GM23248 (cell line): ENCODE measurements around the gene CYB561A3. TPM values are rescaled to one million over a fixed set of nuclear protein-coding genes. Genes with fewer than 3 reads are reported as not detected.

ENCODE experiments used
- DNase-seq: peaks from one replicate; pipeline ENCODE4 v3.0.0-alpha.2; 2015
- H2AFZ ChIP-seq: fragments of 200-600 bp; sonication (generic); 2 replicates; pipeline ENCODE4 v1.6.1; 2016; ENCODE audit warnings: antibody characterized with exemption
- H3F3A ChIP-seq: fragments of 200-600 bp; sonication (generic); 2 replicates; pipeline ENCODE4 v1.6.1; 2016; ENCODE audit warnings: mild to moderate bottlenecking, antibody characterized with exemption, mixed run types; ENCODE audit not compliant: insufficient read depth
- H3K27ac ChIP-seq: fragments of 200-600 bp; sonication (generic); 2 replicates; pipeline ENCODE4 v1.5.1; 2016; ENCODE audit warnings: mild to moderate bottlenecking
- H3K27me3 ChIP-seq: fragments of 200-600 bp; sonication (generic); replicated peaks from 2 replicates; pipeline ENCODE4 v1.6.1; 2016; ENCODE audit warnings: mild to moderate bottlenecking; ENCODE audit not compliant: insufficient read depth
- H3K36me3 ChIP-seq: fragments of 200-600 bp; sonication (generic); 2 replicates; pipeline ENCODE4 v1.6.1; 2016; ENCODE audit warnings: low read depth, mild to moderate bottlenecking
- H3K4me1 ChIP-seq: fragments of 200-600 bp; sonication (generic); 2 replicates; pipeline ENCODE4 v1.6.1; 2016; ENCODE audit warnings: mild to moderate bottlenecking; ENCODE audit not compliant: insufficient read depth
- H3K4me2 ChIP-seq: fragments of 200-600 bp; sonication (generic); one replicate; pipeline ENCODE4 v1.6.1; 2016; ENCODE audit warnings: mild to moderate bottlenecking; ENCODE audit not compliant: unreplicated experiment
- H3K4me3 ChIP-seq: fragments of 200-600 bp; sonication (generic); 2 replicates; pipeline ENCODE4 v1.5.1; 2016; ENCODE audit warnings: mild to moderate bottlenecking
- H3K79me2 ChIP-seq: fragments of 200-600 bp; sonication (generic); 2 replicates; pipeline ENCODE4 v1.6.1; 2016; ENCODE audit warnings: mild to moderate bottlenecking; ENCODE audit not compliant: insufficient read depth
- H3K9ac ChIP-seq: fragments of 200-600 bp; sonication (generic); 2 replicates; pipeline ENCODE4 v1.6.1; 2016; ENCODE audit warnings: mild to moderate bottlenecking
- H3K9me2 ChIP-seq: fragments of 200-600 bp; sonication (generic); 2 replicates; pipeline ENCODE4 v1.6.1; 2016; ENCODE audit warnings: mixed run types, mild to moderate bottlenecking, moderate library complexity; ENCODE audit not compliant: insufficient read depth
- H3K9me3 ChIP-seq: fragments of 200-600 bp; sonication (generic); one replicate; pipeline ENCODE4 v1.6.1; 2017; ENCODE audit warnings: low read depth
- H4K20me1 ChIP-seq: fragments of 200-600 bp; sonication (generic); 2 replicates; pipeline ENCODE4 v1.6.0; 2016; ENCODE audit not compliant: insufficient read depth
- EZH2 ChIP-seq: fragments of 200-600 bp; sonication (generic); IDR thresholded peaks from 2 replicates; pipeline ENCODE4 v1.6.1; 2018; ENCODE audit warnings: antibody characterized with exemption, mild to moderate bottlenecking; ENCODE audit not compliant: insufficient read depth, poor library complexity, severe bottlenecking
- EZH2phosphoT487 ChIP-seq: fragments of 200-600 bp; sonication (generic); IDR thresholded peaks from 2 replicates; pipeline ENCODE4 v1.6.1; 2018; ENCODE audit warnings: antibody characterized with exemption, moderate library complexity, mild to moderate bottlenecking, low read depth; ENCODE audit not compliant: insufficient read depth
- WGBS, 2 experiments: methylation state at CpG; one replicate each; pipeline ENCODE4 v1.1.6; 2015 to 2017; ENCODE audit warnings: low lambda C conversion rate in 2 of 2, low coverage in 1 of 2; ENCODE audit errors: missing lambda C conversion rate in 2 of 2; 5-methylcytosine and 5-hydroxymethylcytosine counted together
- in situ Hi-C: fragments of 300-500 bp; cut with MboI; formaldehyde crosslinking; loops from 2 replicates; pipeline ENCODE4 v1.15.0; 2020
- polyA plus RNA-seq: library from polyadenylated mRNA; unstranded; fragments of >200 nt; fragmentation: Nextera tagmentation; extraction: Ambion mirVana; gene quantifications from 2 replicates; pipeline ENCODE4 v1.2.1, GENCODE V29; 2016
- total RNA-seq: library from RNA; depleted of rRNA; stranded (reverse); fragments of >200 nt; shearing (Covaris generic); gene quantifications from 2 replicates; pipeline ENCODE4 v1.2.3, GENCODE V29; 2014

The CYB561A3 gene
- total and polyA plus RNA-seq, 2 experiments from 2014 or later, result 42.9 to 49.0 TPM

DNA sequence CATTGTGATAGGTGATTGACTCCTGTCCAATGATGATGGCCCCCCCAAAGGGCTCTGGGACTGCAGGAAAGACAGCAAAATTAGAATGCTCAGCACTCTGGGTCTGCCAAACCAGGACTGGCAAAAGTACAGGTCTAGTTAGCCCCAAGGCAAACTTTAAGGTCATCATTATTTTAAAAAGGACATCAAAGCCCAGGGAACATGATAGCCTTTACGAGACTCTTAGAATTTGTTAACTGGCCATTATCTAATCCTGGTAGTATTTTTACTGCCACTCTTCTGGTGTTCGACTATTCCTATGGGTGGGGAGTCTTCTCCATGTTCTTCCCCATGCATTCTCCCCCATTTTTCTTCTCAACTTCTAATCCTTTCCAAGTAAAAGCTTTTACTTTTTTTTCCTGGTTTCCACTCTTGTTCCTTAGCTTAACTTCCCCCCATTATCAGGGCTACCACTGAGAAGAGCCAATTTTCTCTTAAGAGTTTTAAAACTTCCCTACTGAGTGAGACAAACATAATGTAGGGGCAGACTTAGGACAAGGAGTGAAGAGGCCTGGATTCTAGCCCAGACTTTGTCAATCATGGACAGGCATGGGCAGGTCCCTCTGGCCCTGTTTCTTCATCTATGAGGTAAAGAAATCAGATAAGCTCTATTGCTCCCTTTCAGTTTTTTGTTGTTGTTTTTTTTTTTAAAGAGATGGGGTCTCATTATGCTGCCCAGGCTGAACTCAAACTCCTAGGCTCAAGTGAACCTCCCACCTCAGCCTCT is 35.9 kb downstream of the CYB561A3 start:
- H4K20me1 ChIP-seq, result no peaks in the 10 kb centered on the region
- TF ChIP-seq EZH2phosphoT487 (no peak), EZH2 (no peak)
- H3K79me2 ChIP-seq, result peaks cover 97% of the 10 kb centered on the region

GRCh38 chr11:61315260-61315659 is 46.4 kb downstream of the CYB561A3 start:
- Histone ChIP-seq H2AFZ (no peak overlapping the region), H3K36me3 (peaks cover 87% of the 10 kb centered on the region), H3K27ac (no peak overlapping the region), H3K4me2 (no peak overlapping the region), H3K9me2 (no peaks in the 10 kb centered on the region), H3K4me3 (no peak overlapping the region), H3K9ac (no peak overlapping the region), H3K9me3 (no peaks in the 10 kb centered on the region), H4K20me1 (no peaks in the 10 kb centered on the region), H3F3A (peaks cover 11% of the 10 kb centered on the region; the same call in 1 of the 2 replicates), H3K79me2 (peaks cover 42% of the 10 kb centered on the region), H3K4me1 (no peaks in the 10 kb centered on the region), H3K27me3 (no peaks in the 10 kb centered on the region)
- DNase-seq, result no peak
- WGBS, 2 experiments, result 88 to 93% methylated on average over 2 of the region's 2 CpGs
- TF ChIP-seq EZH2phosphoT487, result no peak
- in situ Hi-C loops, result no loop called here

More for the DNA sequence above, 35.9 kb downstream of the CYB561A3 start:
- Histone ChIP-seq H2AFZ (no peak overlapping the region), H3K4me3 (no peak overlapping the region), H3K27ac (no peak overlapping the region), H3K4me1 (peaks cover 35% of the 10 kb centered on the region), H3K9me2 (no peaks in the 10 kb centered on the region), H3K4me2 (no peak overlapping the region), H3K27me3 (no peaks in the 10 kb centered on the region), H3K9me3 (no peaks in the 10 kb centered on the region), H3F3A (peaks cover 37% of the 10 kb centered on the region), H3K9ac (no peak overlapping the region), H3K36me3 (peaks cover 55% of the 10 kb centered on the region)
- 96 to 98% methylated on average over 2 of the region's 2 CpGs for WGBS, 2 experiments
- in situ Hi-C loops, result no loop called here
- no peak for DNase-seq

- in situ Hi-C loops, result no loop called here
- Histone ChIP-seq H3K9ac (no peak overlapping the region), H3K27ac (no peak overlapping the region), H3K4me2 (no peak overlapping the region), H3K4me3 (no peak overlapping the region), H3K79me2 (peaks cover 38% of the 10 kb centered on the region), H3F3A (peaks cover 7% of the 10 kb centered on the region; the same call in 1 of the 2 replicates), H2AFZ (no peak overlapping the region), H3K36me3 (peaks cover 93% of the 10 kb centered on the region), H3K27me3 (no peaks in the 10 kb centered on the region), H3K4me1 (no peaks in the 10 kb centered on the region), H4K20me1 (no peaks in the 10 kb centered on the region; the same call in 1 of the 2 replicates), H3K9me2 (no peaks in the 10 kb centered on the region), H3K9me3 (no peaks in the 10 kb centered on the region)
- WGBS, 2 experiments, result 99% methylated on average over 8 of the region's 8 CpGs
- TF ChIP-seq EZH2, result no peak
- no peak for TF ChIP-seq EZH2phosphoT487
- no peak for DNase-seq
These were observed 50.9 kb downstream of the CYB561A3 start for GRCh38 chr11:61310749-61311148.

DNA sequence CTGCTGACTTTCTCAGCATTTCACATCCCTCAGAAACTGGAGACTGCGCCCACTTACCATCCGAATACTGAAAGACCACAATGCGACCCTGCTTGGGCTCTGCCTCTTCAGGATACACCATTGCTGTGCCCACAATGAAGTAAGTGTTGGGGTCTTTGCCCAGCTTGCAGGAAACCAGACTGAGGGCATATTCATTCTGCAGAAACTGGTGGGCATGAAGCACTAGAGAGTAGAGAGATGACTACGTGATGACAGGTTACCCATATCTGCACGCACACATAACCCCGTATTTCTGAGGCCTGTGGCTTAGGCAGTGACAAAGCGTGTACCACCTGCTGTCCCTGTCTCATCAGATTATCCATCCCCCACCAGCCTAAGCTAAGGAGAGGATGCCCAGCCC is 51.9 kb downstream of the CYB561A3 start:
- Histone ChIP-seq H3K27ac (no peak overlapping the region), H3K4me1 (no peaks in the 10 kb centered on the region), H3K9me3 (no peaks in the 10 kb centered on the region), H3K36me3 (peaks cover 86% of the 10 kb centered on the region), H3F3A (peaks cover 7% of the 10 kb centered on the region; the same call in 1 of the 2 replicates), H3K4me2 (no peak overlapping the region), H2AFZ (no peak overlapping the region), H3K79me2 (peaks cover 38% of the 10 kb centered on the region), H3K9me2 (no peaks in the 10 kb centered on the region), H3K27me3 (no peaks in the 10 kb centered on the region), H3K9ac (no peak overlapping the region), H4K20me1 (no peaks in the 10 kb centered on the region; the same call in 1 of the 2 replicates), H3K4me3 (no peak overlapping the region)
- DNase-seq, result no peak
- in situ Hi-C loops, result no loop called here
- WGBS, 2 experiments, result 84 to 89% methylated on average over 7 of the region's 7 CpGs
- TF ChIP-seq EZH2phosphoT487, result no peak
- no peak for TF ChIP-seq EZH2
